Measurements from ENCODE around the gene GNAO1.
A peak's percentile ranks its signal among the peaks of the same experiment; 100 is the strongest.

GNAO1 gene

DNA sequence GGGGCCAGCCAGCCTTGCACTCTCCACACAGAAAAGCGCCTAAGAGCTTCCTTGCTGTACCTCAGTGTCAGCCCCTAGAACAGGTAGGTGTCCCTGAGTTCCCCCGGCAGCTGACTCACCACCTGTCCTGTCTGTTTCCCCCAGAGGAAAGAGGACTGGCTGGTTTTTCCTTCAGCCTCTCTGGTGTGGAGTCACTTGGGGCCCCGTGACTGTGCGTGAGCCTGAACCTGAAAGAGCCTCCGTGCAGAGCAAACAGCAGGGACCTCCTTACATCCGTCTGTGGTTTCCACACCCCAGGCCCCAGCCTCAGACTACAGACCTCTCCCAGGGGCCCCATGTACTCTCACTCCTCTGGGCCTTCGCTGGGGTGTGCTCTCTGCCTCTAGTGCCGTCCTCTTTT is 87.8 kb downstream of the GNAO1 start:
- no peak overlapping the region for H3K4me3 ChIP-seq
- H3K27ac ChIP-seq = peak overlapping the region in 3 of 21 experiments; percentile 1 to 51 (median 29)

DNA sequence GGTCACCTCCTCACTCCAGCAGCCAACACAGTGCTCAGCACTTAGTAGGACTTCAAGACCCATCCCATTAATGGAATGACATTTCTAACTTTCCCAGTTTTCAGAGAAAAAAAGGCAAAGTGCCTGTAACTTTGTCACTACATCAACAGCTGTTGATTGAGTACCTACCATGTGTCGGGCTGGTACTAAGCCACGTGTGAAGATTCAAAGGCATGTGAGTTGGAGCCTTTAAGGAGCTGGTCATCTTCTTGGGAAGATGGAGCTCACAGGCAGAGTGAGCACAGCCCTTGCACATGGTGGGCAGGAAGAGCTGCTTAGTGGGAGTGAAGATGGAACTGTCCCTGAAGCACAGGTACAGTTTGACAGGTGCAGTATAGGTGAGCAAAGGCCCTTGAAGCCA is 88.6 kb downstream of the GNAO1 start:
- Histone ChIP-seq H3K4me3 (no peak overlapping the region), H3K27ac (no peak overlapping the region)

DNA sequence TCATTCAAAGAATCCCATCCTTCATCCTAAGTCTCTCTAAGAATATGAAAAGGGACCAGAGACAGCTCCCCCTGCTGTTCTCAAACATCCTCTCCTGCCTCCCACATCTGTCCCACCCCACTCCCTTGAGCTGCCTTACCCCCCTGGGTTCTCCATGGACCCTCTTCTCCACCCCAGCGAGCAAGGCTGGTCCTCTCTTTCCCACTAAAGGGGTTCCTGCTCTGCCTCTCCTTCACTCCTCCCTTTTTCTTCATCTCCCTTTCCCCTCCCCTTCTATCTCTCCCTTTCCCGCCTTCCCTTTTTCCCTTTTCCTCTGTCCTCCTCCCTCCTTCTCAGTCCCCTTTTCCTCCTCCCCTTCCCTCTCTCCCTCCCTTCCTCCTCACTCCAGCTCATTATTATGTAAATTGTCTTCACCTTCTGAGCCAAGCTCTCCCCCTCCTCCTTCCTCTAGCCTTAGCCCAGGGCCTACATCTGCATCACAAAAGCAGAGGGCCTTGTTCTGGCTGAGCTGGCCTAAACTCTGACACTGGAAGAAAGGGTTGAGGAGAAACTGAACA is 90.0 kb downstream of the GNAO1 start:
- H3K27ac ChIP-seq = no peak overlapping the region
- no peak overlapping the region for H3K4me3 ChIP-seq

DNA sequence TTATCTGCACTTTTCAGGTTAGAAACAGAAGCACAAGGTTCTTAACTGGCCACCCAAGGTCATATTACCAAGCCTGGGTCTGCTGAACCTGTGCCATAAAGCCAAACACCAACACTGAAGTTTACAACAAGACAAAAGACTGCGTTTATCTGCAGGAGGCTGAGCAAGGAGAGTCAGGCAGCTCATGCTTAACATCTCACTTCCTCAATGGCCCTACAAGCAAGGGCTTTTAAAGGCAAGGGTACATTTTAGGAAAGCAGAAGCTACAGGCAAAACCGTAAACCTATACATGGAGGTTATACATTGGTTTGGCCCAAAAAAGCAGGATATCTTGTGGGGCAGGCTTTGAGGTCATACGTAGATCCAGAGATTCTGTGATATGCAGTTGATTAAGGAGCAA is 91.2 kb downstream of the GNAO1 start:
- no peak overlapping the region for H3K27ac ChIP-seq
- H3K4me3 ChIP-seq = no peak overlapping the region

DNA sequence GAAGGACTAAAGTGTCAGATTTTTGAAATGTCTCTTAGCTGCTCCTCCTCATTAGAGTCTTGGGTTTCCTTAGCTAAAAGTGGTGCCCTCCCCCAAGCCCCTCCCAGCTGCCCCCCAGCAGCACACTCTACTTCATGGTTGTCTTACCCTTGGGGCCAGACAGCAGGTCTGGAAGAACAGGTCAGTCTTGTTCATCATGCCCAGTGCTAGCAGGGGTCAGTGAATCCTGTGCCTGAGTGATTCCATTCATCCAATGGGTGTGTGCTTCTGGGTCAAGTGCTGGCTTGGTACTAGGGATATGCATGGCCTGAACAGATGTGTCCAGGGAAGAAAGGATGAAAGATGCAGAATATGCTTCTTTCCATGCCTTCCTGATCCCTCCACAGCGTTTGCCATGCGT is 93.2 kb downstream of the GNAO1 start:
- no peak overlapping the region for H3K4me3 ChIP-seq
- no peak overlapping the region for H3K27ac ChIP-seq

DNA sequence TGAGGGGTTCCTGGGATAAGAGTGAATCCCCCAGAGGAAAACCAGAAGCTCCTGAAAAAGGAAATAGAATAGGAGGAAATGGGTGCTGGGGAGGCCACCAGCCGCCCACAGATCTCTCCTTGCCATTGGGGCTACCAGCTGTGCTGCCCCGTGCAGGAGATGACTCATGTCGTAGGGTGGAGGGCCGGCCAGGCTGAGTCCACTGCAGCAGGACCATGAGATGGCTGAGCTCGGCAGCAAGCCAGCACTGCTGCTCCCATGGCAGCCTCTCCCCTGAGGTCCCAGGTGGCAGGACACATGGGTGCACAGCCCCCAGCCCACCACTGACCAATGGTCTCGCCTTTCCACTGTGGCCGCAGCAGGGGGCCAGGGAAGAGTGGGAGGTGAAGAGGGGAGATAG is 95.5 kb downstream of the GNAO1 start:
- Histone ChIP-seq H3K4me3 (no peak overlapping the region), H3K27ac (no peak overlapping the region)

DNA sequence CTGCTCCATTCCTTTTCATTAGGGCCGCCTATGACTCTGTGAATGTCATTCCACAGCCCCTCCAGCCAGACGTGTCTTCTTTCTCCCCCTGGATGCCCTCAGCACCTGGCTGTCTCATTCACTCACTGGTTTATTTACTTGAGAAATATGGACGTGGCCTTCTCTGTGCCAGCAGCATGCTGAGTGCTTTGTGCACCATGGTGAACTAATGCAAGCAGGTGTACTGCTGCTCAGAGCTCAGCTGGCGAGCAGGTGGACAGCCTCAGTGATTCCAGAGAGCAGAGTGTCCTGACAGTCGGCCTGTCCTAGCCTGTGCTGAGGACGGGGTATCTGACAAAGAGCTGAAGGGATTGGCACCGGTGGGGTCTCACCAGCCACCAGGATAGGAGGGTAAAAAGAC is 96.7 kb downstream of the GNAO1 start:
- Histone ChIP-seq H3K4me3 (no peak overlapping the region), H3K27ac (no peak overlapping the region)

DNA sequence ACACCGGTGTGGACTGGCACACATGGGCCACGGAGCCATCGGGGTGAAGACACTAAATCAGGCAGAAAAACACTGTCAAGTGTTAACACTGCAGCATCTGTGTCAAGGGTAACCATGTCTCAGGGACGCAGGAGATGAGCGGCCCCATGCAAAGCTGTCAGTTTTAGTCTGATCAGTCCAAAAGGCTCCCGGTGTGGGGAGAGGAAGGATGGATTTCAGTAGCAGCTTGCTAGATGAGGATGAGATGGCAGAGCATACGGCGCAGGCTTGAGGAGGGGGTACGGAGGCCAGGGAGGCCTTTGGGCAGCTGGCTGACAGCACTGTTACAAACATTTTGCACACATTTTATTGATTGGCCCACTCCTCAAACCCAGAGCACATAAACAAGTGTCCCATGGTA is 98.1 kb downstream of the GNAO1 start:
- Histone ChIP-seq H3K4me3 (no peak overlapping the region), H3K27ac (no peak overlapping the region)

DNA sequence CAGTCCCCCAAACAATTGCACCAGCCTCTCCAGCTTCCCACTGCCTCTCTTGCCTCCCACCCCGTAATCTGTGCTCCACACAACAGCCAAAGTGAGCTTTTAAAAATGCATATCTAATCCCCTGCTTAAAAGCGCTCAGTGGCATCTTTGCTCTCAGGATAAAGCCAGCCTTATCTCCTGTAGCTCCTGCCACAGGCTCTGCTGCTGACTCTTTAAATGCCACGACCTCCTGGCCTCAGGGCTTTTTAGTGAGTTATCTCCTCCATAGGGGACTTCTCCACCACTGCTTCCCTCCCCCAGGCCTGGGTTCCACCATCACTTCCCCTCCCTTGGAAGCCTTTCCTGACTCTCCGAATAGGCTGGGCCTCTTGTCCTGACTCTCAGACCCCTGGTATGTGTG is 98.6 kb downstream of the GNAO1 start:
- no peak overlapping the region for H3K27ac ChIP-seq
- no peak overlapping the region for H3K4me3 ChIP-seq

DNA sequence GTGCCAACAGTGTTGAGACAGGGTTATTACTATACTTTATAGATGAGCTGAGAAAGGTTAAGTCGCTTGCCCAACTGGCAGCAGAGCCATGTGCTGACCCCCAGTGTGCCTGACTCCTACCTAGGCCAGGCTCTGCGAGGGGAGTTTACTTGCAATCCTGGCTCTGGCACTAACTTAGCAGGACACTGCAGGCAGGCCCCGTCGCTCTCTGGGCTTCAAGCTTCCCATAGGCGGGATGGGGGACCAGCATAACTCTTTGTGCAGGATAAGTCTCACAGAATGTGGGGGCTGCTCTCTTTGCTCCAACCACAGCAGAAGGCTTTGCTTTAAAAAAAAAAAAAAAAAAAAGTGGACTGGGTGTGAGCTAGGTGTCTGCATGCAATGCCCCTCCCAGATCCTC is 102.7 kb downstream of the GNAO1 start:
- no peak overlapping the region for H3K27ac ChIP-seq
- no peak overlapping the region for H3K4me3 ChIP-seq

DNA sequence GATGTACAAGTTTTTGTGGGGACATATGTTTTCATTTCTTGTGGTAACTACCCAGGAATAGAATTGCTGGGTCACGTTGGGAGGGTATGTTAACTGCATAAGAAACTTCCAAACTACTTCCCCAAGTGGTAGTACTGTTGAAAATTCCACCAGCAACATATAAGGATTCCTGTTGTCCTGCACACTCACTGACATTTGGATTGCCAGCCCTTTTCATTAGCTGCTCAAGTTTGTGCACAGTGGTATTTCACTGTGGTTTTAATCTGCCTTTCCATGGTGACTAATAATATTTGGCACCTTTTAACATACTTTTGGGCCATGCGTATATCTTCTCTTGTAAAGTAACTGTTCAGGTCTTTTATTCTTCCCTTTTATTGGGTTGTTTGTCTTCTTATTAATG is 103.3 kb downstream of the GNAO1 start:
- no peak overlapping the region for H3K4me3 ChIP-seq
- peak overlapping the region in 1 of 21 experiments; percentile 57 for H3K27ac ChIP-seq

DNA sequence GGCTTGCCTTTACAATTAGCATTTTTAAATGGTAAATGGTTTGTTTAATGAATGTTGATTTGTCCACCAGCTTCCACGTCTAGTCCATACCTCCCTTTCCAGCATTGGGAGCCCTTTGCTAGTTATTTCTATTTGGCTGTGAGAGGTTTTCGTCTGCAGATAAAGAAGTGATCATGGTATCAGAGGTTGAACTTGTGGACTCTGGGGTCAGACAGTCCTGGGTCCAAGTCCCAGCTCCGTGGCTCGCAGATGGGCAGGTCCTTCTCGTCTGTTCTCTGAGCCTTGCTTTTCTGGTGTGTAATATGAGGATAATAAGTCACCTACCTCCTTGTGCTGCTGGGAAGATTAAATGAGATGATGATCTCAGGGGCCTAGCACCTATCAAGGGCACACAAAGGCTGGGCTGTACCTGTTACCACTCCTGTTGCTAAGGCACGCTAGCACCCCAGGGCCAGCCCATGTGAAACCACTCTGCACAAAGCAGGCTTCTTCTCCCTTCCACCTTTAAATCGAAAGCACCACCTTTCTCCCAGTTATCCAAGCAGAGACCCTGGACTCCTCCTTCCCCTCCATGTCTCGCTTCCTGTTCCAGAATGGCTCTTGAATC is 103.9 kb downstream of the GNAO1 start:
- Histone ChIP-seq H3K4me3 (no peak overlapping the region), H3K27ac (peak overlapping the region in 1 of 21 experiments; percentile 57)

DNA sequence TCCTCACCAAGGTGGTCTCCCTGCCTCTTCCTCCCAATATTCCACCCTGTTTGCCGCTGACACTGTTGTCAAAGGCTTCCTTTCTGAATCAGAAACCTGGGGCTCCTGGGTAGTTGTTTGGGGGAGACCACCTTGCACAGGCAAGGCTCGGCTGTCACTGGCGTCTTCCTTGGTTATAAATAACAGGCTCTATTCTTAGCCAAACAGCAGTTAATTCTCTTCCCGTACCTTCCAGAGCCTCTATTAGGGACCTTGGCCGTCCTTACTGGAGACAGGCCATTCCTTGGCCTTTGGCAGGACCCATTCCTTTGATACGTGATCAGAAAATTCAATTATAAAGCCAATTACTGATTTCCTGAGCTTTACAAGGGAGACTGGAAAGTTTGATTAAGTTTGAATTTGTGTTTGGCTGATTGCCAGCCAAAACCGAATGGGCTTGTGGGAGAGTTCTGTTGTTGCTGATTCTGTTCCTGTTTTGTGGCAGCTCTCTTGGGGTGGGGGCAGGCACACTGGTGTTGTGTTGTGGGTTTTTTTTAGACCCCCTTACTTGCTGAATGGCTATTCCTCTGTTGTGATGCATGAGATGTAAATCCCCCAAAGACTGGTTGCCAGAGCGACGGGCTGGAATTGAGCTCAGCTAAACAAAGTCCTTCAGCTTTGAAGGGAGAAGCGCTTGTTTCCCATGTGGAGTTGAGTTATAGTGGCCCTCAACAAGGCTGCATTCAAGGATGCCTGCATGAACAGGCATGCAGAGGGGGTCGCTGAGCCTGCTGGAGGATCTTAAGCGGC is 104.6 kb downstream of the GNAO1 start:
- Histone ChIP-seq H3K4me3 (no peak overlapping the region), H3K27ac (peak overlapping the region in 2 of 21 experiments; percentile 2 to 57)

DNA sequence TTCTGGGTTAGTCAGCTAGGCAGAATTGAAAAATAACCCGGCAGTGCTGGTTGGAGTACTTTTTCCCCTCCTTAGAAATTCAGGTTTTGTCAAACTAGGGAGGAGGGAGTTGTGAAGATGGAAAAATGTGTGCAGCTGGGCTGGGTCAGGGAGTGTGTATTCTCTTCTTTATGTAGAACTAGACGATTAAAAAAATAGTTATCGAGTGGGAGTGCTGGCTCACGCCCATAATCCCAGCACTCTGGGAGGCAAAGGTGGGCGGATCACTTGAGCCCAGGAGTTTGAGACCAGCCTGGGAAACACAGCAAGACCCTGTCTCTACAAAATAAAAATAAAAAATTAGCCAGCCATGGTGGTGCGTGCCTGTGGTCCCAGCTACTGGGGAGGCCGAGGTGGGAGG is 106.4 kb downstream of the GNAO1 start:
- no peak overlapping the region for H3K4me3 ChIP-seq
- no peak overlapping the region for H3K27ac ChIP-seq

DNA sequence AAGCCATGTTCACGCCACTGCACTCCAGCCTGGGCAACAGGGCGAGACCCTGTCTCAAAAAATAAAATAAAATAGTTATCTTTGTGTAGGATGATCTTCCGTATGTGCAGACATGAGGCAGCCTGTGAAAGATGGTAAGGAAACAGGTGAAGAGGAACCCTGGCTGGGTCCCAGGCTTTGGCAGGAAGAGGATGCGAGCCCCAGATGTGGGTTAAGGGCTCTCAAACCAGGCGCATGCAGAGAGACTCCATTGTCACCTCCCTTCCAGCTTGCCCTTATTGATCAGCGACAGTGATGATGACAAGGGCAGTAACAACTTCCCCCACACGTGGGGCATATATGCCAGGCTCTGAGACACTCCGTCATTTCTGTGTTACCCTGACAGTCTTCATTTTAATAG is 106.8 kb downstream of the GNAO1 start:
- peak overlapping the region in 1 of 21 experiments; percentile 77 for H3K27ac ChIP-seq
- H3K4me3 ChIP-seq = no peak overlapping the region

DNA sequence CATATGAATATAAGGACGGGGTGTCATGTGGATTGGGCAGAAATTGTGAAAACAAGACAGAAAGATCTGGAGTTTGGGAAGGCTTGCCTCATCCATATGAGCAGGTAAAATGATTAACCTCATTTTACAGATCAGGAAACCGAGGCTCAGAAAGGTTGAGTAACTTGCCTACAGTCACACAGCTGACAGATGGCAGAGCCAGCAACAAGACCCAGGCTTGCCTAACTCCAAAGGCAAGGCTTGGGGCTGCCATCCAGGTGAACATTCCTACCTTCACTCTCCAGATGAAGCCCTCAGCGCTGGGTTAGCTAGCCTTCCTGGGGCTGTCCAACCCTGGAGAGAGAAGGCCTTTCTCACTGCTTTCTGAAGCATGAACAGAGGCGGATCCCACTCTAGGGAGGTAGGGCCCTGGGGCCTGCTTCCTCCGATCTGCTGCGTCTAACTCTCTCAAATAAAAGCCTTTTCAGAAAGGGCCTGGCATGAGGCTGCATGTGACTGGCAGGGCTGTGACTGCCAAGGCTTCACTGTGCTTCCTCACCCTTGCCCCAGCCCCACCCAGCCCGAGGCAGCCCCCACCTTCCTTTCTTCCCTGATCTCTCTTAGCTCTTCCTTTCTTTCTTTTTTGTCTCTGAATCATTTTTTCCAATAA is 107.8 kb downstream of the GNAO1 start:
- no peak overlapping the region for H3K4me3 ChIP-seq
- H3K27ac ChIP-seq = peak overlapping the region in 14 of 21 experiments; percentile 21 to 77 (median 57)

DNA sequence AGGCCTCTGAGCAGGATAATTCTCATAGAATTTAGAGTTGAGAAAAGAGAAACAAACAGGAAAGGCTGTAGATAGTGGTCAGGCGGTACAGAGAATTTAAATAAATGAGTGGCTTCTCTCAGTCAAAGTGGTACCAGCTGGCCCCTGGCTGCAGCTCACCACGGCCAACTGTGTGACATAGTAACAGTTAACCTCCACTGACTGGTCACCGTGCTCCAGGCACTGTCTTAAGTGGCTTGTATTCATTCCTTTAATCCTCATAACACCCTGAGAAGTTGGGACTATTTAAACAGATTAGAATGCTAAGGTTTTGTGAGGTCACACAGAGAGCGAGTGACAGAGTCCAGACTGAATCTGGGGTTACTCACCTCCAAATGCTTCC is 108.9 kb downstream of the GNAO1 start:
- Histone ChIP-seq H3K27ac (peak overlapping the region in 3 of 21 experiments; percentile 63 to 78 (median 66)), H3K4me3 (no peak overlapping the region)

DNA sequence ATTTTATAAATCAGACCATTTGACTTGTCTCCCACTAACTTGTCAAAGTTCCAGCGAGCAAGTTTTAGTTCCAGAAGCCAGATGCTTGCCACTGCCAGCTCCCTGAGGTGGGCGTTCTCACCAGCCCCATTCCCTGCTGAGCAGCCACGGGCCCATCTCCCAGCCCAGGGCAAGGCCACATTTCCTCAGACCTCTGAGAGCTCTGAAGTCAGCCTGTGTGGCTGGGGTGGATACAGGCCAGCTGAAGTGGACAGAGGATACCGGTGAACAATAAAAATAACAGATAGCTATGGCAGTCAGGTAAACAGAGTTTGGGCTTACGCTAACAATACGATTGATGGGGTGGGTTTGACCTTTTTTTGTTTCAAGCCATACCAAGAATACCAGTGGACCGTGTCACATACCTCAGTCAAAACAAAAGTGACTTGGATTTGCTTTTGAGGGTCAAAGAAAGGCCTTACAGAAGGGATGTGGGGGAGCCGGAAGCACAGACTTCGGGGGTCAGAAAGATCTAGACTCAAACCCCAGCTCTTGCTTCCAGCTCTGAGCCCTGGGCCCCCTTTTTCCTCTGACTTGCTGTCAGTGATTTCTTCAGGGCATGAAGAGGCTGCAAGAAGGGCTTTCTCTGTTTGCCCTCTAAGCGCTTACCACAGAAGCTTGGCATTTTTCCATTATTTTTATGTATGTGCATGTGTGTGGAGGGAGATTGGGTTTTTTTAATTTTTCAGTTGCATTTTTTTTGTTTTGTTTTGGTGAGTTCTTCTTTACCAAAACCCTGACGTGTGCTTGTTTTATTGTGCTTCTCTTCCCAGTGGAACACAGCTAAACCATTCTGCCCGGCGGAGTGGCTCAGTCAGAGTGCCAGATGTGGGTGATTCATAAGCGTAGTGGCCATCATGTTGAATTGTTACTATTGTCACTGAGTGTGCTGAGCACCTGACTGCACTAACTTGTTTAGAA is 109.9 kb downstream of the GNAO1 start:
- peak overlapping the region in 1 of 21 experiments; percentile 14 for H3K27ac ChIP-seq
- H3K4me3 ChIP-seq = no peak overlapping the region

DNA sequence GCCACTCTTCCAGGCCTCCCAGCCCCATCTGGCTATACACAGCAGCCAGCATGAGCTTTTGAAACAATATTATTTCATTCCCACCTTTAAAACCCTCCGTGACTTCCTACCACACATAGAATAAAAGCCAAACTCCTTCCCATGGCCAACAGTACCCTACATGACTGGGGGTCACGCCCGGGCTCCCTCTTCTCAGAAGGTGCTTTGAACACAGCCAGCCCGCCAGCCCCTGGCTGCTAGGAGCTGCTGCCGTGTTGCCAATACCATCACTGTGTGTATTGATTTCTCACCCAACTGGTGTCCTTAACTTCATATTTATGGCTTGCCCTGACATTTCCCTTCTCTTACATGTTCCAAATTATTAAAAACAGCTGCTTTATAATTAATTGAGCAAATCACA is 111.2 kb downstream of the GNAO1 start:
- Histone ChIP-seq H3K4me3 (no peak overlapping the region), H3K27ac (no peak overlapping the region)

Data from skin epidermis (tissue), 12 donors.